Colonic mucosa (tissue), 4 donors: Measurements from ENCODE around the gene MITD1. TPM values are rescaled to one million over a fixed set of nuclear protein-coding genes. Genes with fewer than 3 reads are reported as not detected.
"Not testable (repeated sequence)": the region's sequence is repeated elsewhere in the genome, so short reads cannot be mapped to it uniquely, and the experiment has no call there.

Experiments used
- DNase-seq: peaks from one replicate; pipeline ENCODE4 v3.0.0-alpha.2; 2020
- H3K27ac ChIP-seq: fragments of 200-600 bp; one replicate; pipeline ENCODE4 v1.8.0; 2021
- H3K27me3 ChIP-seq: fragments of 200-600 bp; one replicate; pipeline ENCODE4 v1.8.0; 2021
- H3K36me3 ChIP-seq: fragments of 200-600 bp; one replicate; pipeline ENCODE4 v1.8.0; 2021
- H3K4me1 ChIP-seq: fragments of 200-600 bp; one replicate; pipeline ENCODE4 v1.8.0; 2021; ENCODE audit warnings: mild to moderate bottlenecking
- H3K4me3 ChIP-seq: fragments of 200-600 bp; one replicate; pipeline ENCODE4 v1.8.0; 2021
- H3K9ac ChIP-seq, 2 donors: one replicate each; pipeline ENCODE4 v1.7.0; 2013; ENCODE audit warnings: control low read depth in 2 of 2, low read depth in 2 of 2, low read length in 2 of 2
- H3K9me3 ChIP-seq: fragments of 200-600 bp; one replicate; pipeline ENCODE4 v1.8.0; 2021
- intact Hi-C: fragments of 100-400 bp; cut with DNase I; formaldehyde crosslinking; loops from one replicate; pipeline ENCODE4 v1.14.1; 2022
- total RNA-seq, 2 donors: library from RNA; stranded (reverse); fragmentation: NEBNext Ultra II Directional in 1 of 2; extraction: Animal tissue kit (Norgen Biotek cat#: 25700) in 1 of 2; gene quantifications; one replicate each; pipeline ENCODE4 v1.2.1, GENCODE V29; 2021
- TF ChIP-seq, protein P1 (sequence below): fragments of 200-600 bp; IDR thresholded peaks from one replicate; pipeline ENCODE4 v1.8.0; 2022; ENCODE audit warnings: antibody characterized with exemption, mild to moderate bottlenecking
- donor health status: healthy.
- donor health status: DM: no; HTN: no; CAD: no.
- donor health status: DM: no; HTN: no; CAD: no.

Gene MITD1
- total RNA-seq, 2 donors from 2014 or later = 24.6 to 25.3 TPM

DNA sequence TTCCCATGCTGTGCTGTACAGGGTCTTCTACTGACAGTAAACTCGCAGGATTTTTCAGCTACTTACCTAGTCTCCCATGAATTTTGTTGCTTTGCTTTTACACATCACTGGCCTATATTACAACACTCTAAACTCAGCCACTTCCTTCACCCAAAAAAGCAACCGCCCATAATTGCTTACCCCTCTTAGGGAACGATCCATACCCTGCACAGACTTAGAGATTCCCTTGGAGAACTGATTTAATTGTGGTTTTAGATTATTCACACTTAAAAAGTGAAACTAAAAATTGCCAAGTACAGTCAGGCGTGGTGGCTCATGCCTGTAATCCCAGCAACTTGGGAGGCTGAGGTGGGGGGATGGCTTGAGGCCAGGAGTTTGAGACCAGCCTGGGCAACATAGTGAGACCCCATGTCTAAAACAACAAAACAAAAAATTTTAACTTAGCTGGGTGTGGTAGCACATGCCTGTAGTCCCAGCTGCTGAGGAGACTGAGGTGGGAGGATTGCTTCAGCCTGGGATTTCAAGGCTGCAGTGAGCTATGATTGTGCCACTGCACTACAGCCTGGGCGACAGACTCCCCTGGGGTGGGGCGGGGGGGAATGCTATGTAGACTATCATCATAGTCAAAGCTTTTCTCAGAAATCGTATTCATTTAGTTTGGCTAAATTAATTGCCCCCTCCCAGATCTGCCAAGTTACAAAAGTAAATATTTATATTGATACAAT, 19.4 kb upstream of the MITD1 start:
- no peak for DNase-seq
- Histone ChIP-seq H3K27ac (no peak overlapping the region), H3K4me1 (no peaks in the 10 kb centered on the region), H3K9ac (no peak overlapping the region), H3K36me3 (peaks cover 4% of the 10 kb centered on the region), H3K27me3 (no peaks in the 10 kb centered on the region), H3K4me3 (no peak overlapping the region), H3K9me3 (no peaks in the 10 kb centered on the region)
- intact Hi-C loops = no loop called here
- TF ChIP-seq, protein P1, sequence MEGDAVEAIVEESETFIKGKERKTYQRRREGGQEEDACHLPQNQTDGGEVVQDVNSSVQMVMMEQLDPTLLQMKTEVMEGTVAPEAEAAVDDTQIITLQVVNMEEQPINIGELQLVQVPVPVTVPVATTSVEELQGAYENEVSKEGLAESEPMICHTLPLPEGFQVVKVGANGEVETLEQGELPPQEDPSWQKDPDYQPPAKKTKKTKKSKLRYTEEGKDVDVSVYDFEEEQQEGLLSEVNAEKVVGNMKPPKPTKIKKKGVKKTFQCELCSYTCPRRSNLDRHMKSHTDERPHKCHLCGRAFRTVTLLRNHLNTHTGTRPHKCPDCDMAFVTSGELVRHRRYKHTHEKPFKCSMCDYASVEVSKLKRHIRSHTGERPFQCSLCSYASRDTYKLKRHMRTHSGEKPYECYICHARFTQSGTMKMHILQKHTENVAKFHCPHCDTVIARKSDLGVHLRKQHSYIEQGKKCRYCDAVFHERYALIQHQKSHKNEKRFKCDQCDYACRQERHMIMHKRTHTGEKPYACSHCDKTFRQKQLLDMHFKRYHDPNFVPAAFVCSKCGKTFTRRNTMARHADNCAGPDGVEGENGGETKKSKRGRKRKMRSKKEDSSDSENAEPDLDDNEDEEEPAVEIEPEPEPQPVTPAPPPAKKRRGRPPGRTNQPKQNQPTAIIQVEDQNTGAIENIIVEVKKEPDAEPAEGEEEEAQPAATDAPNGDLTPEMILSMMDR = no peak

DNA sequence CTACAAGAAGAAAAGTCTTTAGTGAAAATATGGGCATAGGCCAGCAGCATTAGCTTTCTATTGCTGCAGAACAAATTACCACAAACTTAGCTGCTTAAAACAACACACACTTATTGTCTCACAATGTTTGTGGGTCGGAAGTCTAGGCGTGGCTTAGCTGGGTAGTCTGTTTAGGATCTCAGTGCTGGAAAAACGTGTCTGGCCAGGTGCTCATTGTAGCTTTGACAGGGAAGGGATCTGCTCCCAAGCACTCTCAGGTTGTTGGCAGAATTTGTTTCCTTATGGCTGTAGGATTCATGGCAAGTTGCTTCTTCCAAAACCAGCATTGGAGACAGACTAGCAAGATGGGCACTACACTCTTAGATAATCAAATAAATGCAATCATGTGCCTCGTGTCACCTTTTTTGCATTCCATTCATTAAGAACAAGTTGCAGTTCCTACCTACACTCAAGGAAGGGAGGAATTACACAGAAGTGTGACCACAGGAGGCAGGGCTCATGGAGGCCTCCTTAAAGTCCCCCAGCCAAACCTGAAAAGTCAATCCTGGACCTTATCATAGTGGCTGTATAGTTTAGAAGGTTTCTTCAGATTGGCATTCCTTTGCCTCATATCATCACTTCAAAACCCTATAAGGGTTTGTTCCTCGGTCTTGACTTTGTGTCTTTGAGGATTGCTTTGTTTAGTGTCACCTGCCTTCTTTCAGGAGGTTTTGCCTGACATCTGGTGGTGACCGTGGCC, 17.4 kb upstream of the MITD1 start:
- H3K27ac ChIP-seq = no peak overlapping the region
- no peak overlapping the region for H3K9ac ChIP-seq
- intact Hi-C loops = no loop called here
- no peak overlapping the region for H3K4me3 ChIP-seq
- no peak for DNase-seq
- no peaks in the 10 kb centered on the region for H3K9me3 ChIP-seq
- peaks cover 4% of the 10 kb centered on the region for H3K36me3 ChIP-seq
- no peaks in the 10 kb centered on the region for H3K27me3 ChIP-seq
- H3K4me1 ChIP-seq = no peaks in the 10 kb centered on the region
- TF ChIP-seq, protein P1 = no peak

DNA sequence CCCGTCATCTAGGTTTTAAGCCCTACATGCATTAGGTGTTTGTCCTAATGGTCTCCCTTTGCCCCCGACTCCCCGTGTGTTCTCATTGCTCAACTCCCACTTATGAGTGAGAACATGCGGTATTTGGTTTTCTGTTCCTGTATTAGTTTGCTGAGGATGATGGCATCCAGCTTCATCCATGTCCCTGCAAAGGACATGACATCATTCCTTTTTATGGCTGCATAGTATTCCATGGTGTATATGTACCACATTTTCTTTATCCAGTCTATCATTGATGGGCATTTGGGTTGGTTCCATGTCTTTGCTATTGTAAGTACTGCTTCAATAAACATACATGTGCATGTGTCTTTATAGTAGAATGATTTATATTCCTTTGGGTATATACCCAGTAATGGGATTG, 11.5 kb upstream of the MITD1 start:
- H3K9ac ChIP-seq, H3K27me3 ChIP-seq, H3K4me1 ChIP-seq, H3K9me3 ChIP-seq, H3K27ac ChIP-seq, intact Hi-C loops, DNase-seq, H3K4me3 ChIP-seq, H3K36me3 ChIP-seq: not testable (repeated sequence)

DNA sequence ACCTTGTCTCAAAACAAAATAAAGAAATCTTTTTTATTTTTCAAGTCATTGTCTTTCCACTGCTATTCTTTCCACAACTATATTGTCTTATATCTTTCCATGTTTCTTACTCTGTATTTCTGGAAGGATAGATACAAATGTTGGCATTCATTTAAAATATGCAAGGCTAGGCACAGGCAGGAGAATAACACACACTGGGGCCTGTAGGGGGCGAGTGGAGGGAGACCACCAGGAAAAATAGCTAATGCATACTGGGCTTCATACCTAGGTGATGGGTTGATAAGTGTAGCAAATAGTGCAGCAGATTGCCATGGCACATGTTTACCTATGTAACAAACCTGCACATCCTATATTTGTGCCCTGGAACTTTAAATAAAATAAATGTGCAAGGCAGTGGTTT, 9.7 kb upstream of the MITD1 start:
- intact Hi-C loops = no loop called here
- no peaks in the 10 kb centered on the region for H3K27me3 ChIP-seq
- H3K4me1 ChIP-seq = no peaks in the 10 kb centered on the region
- no peak overlapping the region for H3K9ac ChIP-seq
- TF ChIP-seq, protein P1 = no peak
- no peak overlapping the region for H3K4me3 ChIP-seq
- peaks cover 3% of the 10 kb centered on the region for H3K36me3 ChIP-seq
- H3K27ac ChIP-seq = no peak overlapping the region
- no peak for DNase-seq
- H3K9me3 ChIP-seq = no peaks in the 10 kb centered on the region

DNA sequence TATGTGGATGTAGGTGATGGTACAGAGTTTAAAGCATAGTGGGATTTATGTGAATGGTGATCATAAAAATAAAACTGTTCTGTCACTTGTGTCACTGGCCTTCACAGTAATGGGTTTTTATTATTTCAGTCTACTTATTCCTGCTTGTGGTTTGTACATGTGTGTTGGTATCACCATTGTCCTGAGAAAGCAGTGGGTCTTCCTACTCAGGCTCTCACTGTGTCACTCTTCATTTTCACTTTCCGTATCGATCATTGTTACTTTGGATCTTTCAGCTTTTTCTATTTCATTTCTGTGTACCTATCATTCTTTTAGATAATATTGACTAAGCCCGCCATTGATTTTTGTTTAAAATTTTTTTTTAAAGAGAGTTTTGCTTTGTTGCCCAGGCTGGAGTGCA, 7.5 kb upstream of the MITD1 start:
- Histone ChIP-seq H3K4me1 (no peaks in the 10 kb centered on the region), H3K27me3 (no peaks in the 10 kb centered on the region), H3K4me3 (no peak overlapping the region), H3K9me3 (no peaks in the 10 kb centered on the region), H3K27ac (no peak overlapping the region), H3K36me3 (peaks cover 3% of the 10 kb centered on the region), H3K9ac (no peak overlapping the region)
- intact Hi-C loops = loop anchor here (10.0 kb wide), 1 partner anchor 146 kb away; the partner anchor contains the start of genes EIF5B and TXNDC9
- no peak for DNase-seq
- TF ChIP-seq, protein P1 = no peak

DNA sequence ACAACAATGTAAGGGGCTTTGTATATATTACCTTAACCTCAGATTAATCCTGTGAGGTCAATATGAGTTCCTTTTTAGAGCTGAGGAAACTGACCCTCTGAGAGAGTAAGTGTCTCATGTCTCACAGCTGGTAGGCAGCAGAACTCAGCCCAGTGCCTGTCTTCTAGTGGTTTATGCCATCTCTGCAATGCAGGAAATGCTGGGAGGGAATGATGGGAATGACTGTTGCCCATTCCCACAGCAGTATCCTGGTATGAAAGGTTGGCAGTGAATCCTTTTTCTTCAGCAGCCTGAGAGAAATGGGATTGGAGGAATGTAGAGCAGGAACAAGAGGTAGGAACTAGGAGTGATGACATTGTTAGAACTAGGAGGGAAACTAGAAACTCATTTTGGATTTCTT, 6.2 kb upstream of the MITD1 start:
- intact Hi-C loops = loop anchor here (10.0 kb wide), 1 partner anchor 148 kb away; the partner anchor contains the start of genes EIF5B and TXNDC9
- H3K36me3 ChIP-seq = peaks cover 3% of the 10 kb centered on the region
- no peaks in the 10 kb centered on the region for H3K27me3 ChIP-seq

More for the DNA sequence above, 6.2 kb upstream of the MITD1 start:
- TF ChIP-seq, protein P1 = no peak
- peaks cover 3% of the 10 kb centered on the region for H3K4me1 ChIP-seq
- H3K27ac ChIP-seq = no peak overlapping the region
- H3K9me3 ChIP-seq = no peaks in the 10 kb centered on the region
- DNase-seq = no peak
- H3K4me3 ChIP-seq = no peak overlapping the region
- H3K9ac ChIP-seq = no peak overlapping the region
